Adrenal gland (tissue), 5 donors: ENCODE results near the gene BCL2.

Experiments
- CTCF ChIP-seq, 6 experiments: fragments of 450-650 bp in 4 of 6; fragments of 200-600 bp in 2 of 6; sonication (generic) in 1 of 6; IDR thresholded peaks; 1 replicate in 5 of 6; 2 replicates in 1 of 6; pipeline versions ENCODE4 v1.5.1 to v1.8.0; 2016 to 2021; ENCODE audit warnings: antibody characterized with exemption in 6 of 6, mild to moderate bottlenecking in 2 of 6, moderate library complexity in 1 of 6
- POLR2A ChIP-seq, 2 donors: fragments of 450-650 bp; IDR thresholded peaks; one replicate each; pipeline ENCODE4 v1.6.1; 2017; ENCODE audit warnings: antibody characterized with exemption in 2 of 2, mild to moderate bottlenecking in 2 of 2, moderate library complexity in 1 of 2
- donor health status: DM: no; HTN: no; CAD: no.

GRCh38 chr18:63162271-63163014 lies 157.1 kb downstream of the BCL2 start:
- TF ChIP-seq POLR2A (IDR thresholded peaks at IDR 0.05) (no peak), CTCF (IDR thresholded peaks at IDR 0.05) (no peak)
